ENCODE results near the gene PURA. TPM values are rescaled to one million over a fixed set of nuclear protein-coding genes. Genes with fewer than 3 reads are reported as not detected.

PURA gene
- polyA plus RNA-seq, 3 donors = 1.1 to 1.6 (median 1.2) TPM

- Histone ChIP-seq H3K9me3 (replicated peaks in 1 of 2; ENCODE audit: control insufficient read depth in 1 of 2, insufficient read depth in 1 of 2, low read length in 2 of 2) (peaks cover 2 to 10% of the 10 kb centered on the region in 2 donors), H3K4me1 (ENCODE audit: control insufficient read depth in 1 of 2, insufficient read depth in 2 of 2, low read length in 2 of 2) (no peaks in the 10 kb centered on the region), H3K27me3 (ENCODE audit: control insufficient read depth in 2 of 2, insufficient read depth in 2 of 2, low read length in 2 of 2) (peaks cover 3 to 14% of the 10 kb centered on the region in 2 donors), H3K27ac (ENCODE audit: low read depth in 1 of 2, low read length in 2 of 2) (no peak overlapping the region), H3K79me2 (ENCODE audit: insufficient read depth, low read length) (no peaks in the 10 kb centered on the region), H3K4me2 (replicated peaks; ENCODE audit: extremely low read depth, low read length, poor library complexity, severe bottlenecking) (no peak overlapping the region), H3K9ac (ENCODE audit: insufficient read depth, low read length, poor library complexity, severe bottlenecking) (no peak overlapping the region), H2AFZ (ENCODE audit: insufficient read depth, low read depth, low read length, poor library complexity, severe bottlenecking) (no peak overlapping the region), H3K36me3 (replicated peaks in 1 of 2; ENCODE audit: control insufficient read depth in 1 of 2, insufficient read depth in 2 of 2, low read length in 2 of 2) (no peaks in the 10 kb centered on the region), H4K20me1 (ENCODE audit: insufficient read depth, low read length) (no peaks in the 10 kb centered on the region), H3K4me3 (replicated peaks in 1 of 3; ENCODE audit: low read depth in 2 of 3, low read length in 3 of 3) (no peak overlapping the region)
- H3K36me3 Mint-ChIP-seq = no peaks in the 10 kb centered on the region
- peaks cover 7 to 17% (median 14%) of the 10 kb centered on the region in 7 donors for H3K9me3 Mint-ChIP-seq
- no peak overlapping the region for H3K4me3 Mint-ChIP-seq
- intact Hi-C loops (cut with micrococcal nuclease) = no loop called here
- no peak overlapping the region for H3K27ac Mint-ChIP-seq
- TF ChIP-seq CTCF (IDR thresholded peaks at IDR 0.05) = no peak
- no peaks in the 10 kb centered on the region for H3K4me1 Mint-ChIP-seq
- H3K27me3 Mint-ChIP-seq (ENCODE audit: low read depth in 3 of 3) = peaks cover 8 to 17% (median 9%) of the 10 kb centered on the region in 3 donors
- no peak for DNase-seq
Observed at GRCh38 chr5:140094889-140095288, 19.0 kb upstream of the PURA start.

GRCh38 chr5:140101179-140101578, 12.7 kb upstream of the PURA start:
- peaks cover 4% of the 10 kb centered on the region for H3K4me1 Mint-ChIP-seq
- H3K27me3 Mint-ChIP-seq (ENCODE audit: low read depth in 3 of 3) = peaks cover 26 to 44% (median 29%) of the 10 kb centered on the region in 3 donors
- no peak overlapping the region for H3K4me3 ChIP-seq (replicated peaks in 1 of 3; ENCODE audit: low read depth in 2 of 3, low read length in 3 of 3)
- no peak overlapping the region for H3K4me2 ChIP-seq (replicated peaks; ENCODE audit: extremely low read depth, low read length, poor library complexity, severe bottlenecking)
- no peak for TF ChIP-seq CTCF (IDR thresholded peaks at IDR 0.05)
- no peaks in the 10 kb centered on the region for H3K9me3 ChIP-seq (replicated peaks in 1 of 2; ENCODE audit: control insufficient read depth in 1 of 2, insufficient read depth in 1 of 2, low read length in 2 of 2)
- no peak overlapping the region for H2AFZ ChIP-seq (ENCODE audit: insufficient read depth, low read depth, low read length, poor library complexity, severe bottlenecking)
- H3K27ac ChIP-seq (ENCODE audit: low read depth in 1 of 2, low read length in 2 of 2) = no peak overlapping the region
- H3K27me3 ChIP-seq (ENCODE audit: control insufficient read depth in 2 of 2, insufficient read depth in 2 of 2, low read length in 2 of 2) = peaks cover 12 to 33% of the 10 kb centered on the region in 2 donors
- no peak overlapping the region for H3K27ac Mint-ChIP-seq
- WGBS (ENCODE audit: insufficient coverage) = no CpG with 5 or more reads among the region's 1 CpG
- H3K36me3 ChIP-seq (replicated peaks in 1 of 2; ENCODE audit: control insufficient read depth in 1 of 2, insufficient read depth in 2 of 2, low read length in 2 of 2) = no peaks in the 10 kb centered on the region
- no peaks in the 10 kb centered on the region for H3K79me2 ChIP-seq (ENCODE audit: insufficient read depth, low read length)
- H3K4me3 Mint-ChIP-seq = no peak overlapping the region
- peaks cover 1 to 4% of the 10 kb centered on the region in 2 donors for H3K4me1 ChIP-seq (ENCODE audit: control insufficient read depth in 1 of 2, insufficient read depth in 2 of 2, low read length in 2 of 2)
- H3K36me3 Mint-ChIP-seq = no peaks in the 10 kb centered on the region
- H3K9me3 Mint-ChIP-seq = peaks cover 0 to 5% (median 2%) of the 10 kb centered on the region in 7 donors
- no peak overlapping the region for H3K9ac ChIP-seq (ENCODE audit: insufficient read depth, low read length, poor library complexity, severe bottlenecking)
- H4K20me1 ChIP-seq (ENCODE audit: insufficient read depth, low read length) = no peaks in the 10 kb centered on the region
- DNase-seq = no peak
- intact Hi-C loops (cut with micrococcal nuclease) = no loop called here
